Measurements from ENCODE around the gene CNTN5. TPM values are rescaled to one million over a fixed set of nuclear protein-coding genes. Genes with fewer than 3 reads are reported as not detected.
"Not testable (repeated sequence)": the region's sequence is repeated elsewhere in the genome, so short reads cannot be mapped to it uniquely, and the experiment has no call there.

CNTN5 gene
- total RNA-seq, 4 donors from 2014 or later = not detected

GRCh38 chr11:100229086-100229485 is 1208.3 kb downstream of the CNTN5 start:
- intact Hi-C loops (cut with DNase I; ENCODE audit: low total_unique reads) = no loop called here
- 22 to 36% methylated on average over 1 of the region's 1 CpG for WGBS, 2 donors
- no peak for TF ChIP-seq POLR2A (IDR thresholded peaks at IDR 0.05)
- no peak for TF ChIP-seq CTCF (IDR thresholded peaks at IDR 0.05)
- H3K4me3 ChIP-seq (ENCODE audit: low read depth, poor library complexity, severe bottlenecking) = no peak overlapping the region
- DNase-seq (ENCODE audit: low spot score in 2 of 2) = no peak

- intact Hi-C loops (cut with DNase I; ENCODE audit: low total_unique reads) = no loop called here
- 75 to 77% methylated on average over 2 of the region's 2 CpGs for WGBS, 2 donors
- DNase-seq (ENCODE audit: low spot score in 2 of 2) = no peak
- TF ChIP-seq POLR2A (IDR thresholded peaks at IDR 0.05) = no peak
- no peak for TF ChIP-seq CTCF (IDR thresholded peaks at IDR 0.05)
- no peak overlapping the region for H3K4me3 ChIP-seq (ENCODE audit: low read depth, poor library complexity, severe bottlenecking)
These were observed 1211.3 kb downstream of the CNTN5 start for GRCh38 chr11:100232006-100232405.

- 54 to 75% methylated on average over 4 of the region's 4 CpGs for WGBS, 2 donors
- intact Hi-C loops (cut with DNase I; ENCODE audit: low total_unique reads) = no loop called here
- no peak for DNase-seq (ENCODE audit: low spot score in 2 of 2)
- H3K4me3 ChIP-seq (ENCODE audit: low read depth, poor library complexity, severe bottlenecking) = no peak overlapping the region
- TF ChIP-seq POLR2A (IDR thresholded peaks at IDR 0.05) (no peak), CTCF (IDR thresholded peaks at IDR 0.05) (no peak)
These were observed 1214.3 kb downstream of the CNTN5 start for GRCh38 chr11:100235085-100235484.

- no peak for DNase-seq (ENCODE audit: low spot score in 2 of 2)
- WGBS, 2 donors = 15 to 23% methylated on average over 5 of the region's 5 CpGs
- H3K4me3 ChIP-seq (ENCODE audit: low read depth, poor library complexity, severe bottlenecking) = no peak overlapping the region
- TF ChIP-seq POLR2A (IDR thresholded peaks at IDR 0.05) (no peak), CTCF (IDR thresholded peaks at IDR 0.05) (no peak)
- intact Hi-C loops (cut with DNase I; ENCODE audit: low total_unique reads) = no loop called here
These were observed 1219.3 kb downstream of the CNTN5 start for GRCh38 chr11:100240025-100240539.

- intact Hi-C loops (cut with DNase I; ENCODE audit: low total_unique reads) = no loop called here
- WGBS, 2 donors = 91% methylated on average over 1 of the region's 1 CpG
- H3K4me3 ChIP-seq (ENCODE audit: low read depth, poor library complexity, severe bottlenecking) = no peak overlapping the region
- no peak for DNase-seq (ENCODE audit: low spot score in 2 of 2)
- no peak for TF ChIP-seq CTCF (IDR thresholded peaks at IDR 0.05)
These were observed 1227.0 kb downstream of the CNTN5 start for GRCh38 chr11:100247704-100248103.

- WGBS, 2 donors = 92% methylated on average over 6 of the region's 6 CpGs
- DNase-seq (ENCODE audit: low spot score in 2 of 2); H3K4me3 ChIP-seq (ENCODE audit: low read depth, poor library complexity, severe bottlenecking); intact Hi-C loops (cut with DNase I; ENCODE audit: low total_unique reads): not testable (repeated sequence)
These were observed 1236.6 kb downstream of the CNTN5 start for GRCh38 chr11:100257238-100257803.

Measured in lower leg skin (tissue), 4 donors.